Measurements from ENCODE around the gene IARS2.
"Not testable (repeated sequence)": the region's sequence is repeated elsewhere in the genome, so short reads cannot be mapped to it uniquely, and the experiment has no call there.

Gene IARS2

DNA sequence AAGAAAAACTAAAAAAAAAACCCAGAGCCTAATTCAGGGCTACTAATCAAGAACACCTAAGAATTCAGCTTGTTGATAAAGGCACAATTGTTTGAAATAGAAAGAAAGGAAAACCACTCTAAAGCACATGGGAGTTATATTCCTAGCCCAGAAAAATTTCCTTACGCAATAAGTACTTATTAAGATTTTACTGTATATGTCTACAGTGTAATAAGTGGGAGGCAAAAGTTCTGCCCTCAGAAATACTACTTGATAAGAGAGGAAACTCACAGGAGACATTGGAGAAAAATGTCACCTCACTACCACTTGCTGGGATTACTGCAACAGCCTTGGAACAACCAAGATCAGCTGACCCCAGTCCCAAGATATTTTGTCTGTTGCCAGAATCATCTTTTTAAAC lies 66.1 kb downstream of the IARS2 start:
- TF ChIP-seq, protein P1, sequence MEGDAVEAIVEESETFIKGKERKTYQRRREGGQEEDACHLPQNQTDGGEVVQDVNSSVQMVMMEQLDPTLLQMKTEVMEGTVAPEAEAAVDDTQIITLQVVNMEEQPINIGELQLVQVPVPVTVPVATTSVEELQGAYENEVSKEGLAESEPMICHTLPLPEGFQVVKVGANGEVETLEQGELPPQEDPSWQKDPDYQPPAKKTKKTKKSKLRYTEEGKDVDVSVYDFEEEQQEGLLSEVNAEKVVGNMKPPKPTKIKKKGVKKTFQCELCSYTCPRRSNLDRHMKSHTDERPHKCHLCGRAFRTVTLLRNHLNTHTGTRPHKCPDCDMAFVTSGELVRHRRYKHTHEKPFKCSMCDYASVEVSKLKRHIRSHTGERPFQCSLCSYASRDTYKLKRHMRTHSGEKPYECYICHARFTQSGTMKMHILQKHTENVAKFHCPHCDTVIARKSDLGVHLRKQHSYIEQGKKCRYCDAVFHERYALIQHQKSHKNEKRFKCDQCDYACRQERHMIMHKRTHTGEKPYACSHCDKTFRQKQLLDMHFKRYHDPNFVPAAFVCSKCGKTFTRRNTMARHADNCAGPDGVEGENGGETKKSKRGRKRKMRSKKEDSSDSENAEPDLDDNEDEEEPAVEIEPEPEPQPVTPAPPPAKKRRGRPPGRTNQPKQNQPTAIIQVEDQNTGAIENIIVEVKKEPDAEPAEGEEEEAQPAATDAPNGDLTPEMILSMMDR (IDR thresholded peaks at IDR 0.05; ENCODE audit: extremely low read depth, insufficient read depth, missing control alignments), result no peak
- no peak for DNase-seq (ENCODE audit: low spot score)
- in situ Hi-C loops (cut with MboI; ENCODE audit: low pct_unique_long_range_greater_than_20kb, low sequenced_read_pairs, unreplicated experiment), result no loop called here

DNA sequence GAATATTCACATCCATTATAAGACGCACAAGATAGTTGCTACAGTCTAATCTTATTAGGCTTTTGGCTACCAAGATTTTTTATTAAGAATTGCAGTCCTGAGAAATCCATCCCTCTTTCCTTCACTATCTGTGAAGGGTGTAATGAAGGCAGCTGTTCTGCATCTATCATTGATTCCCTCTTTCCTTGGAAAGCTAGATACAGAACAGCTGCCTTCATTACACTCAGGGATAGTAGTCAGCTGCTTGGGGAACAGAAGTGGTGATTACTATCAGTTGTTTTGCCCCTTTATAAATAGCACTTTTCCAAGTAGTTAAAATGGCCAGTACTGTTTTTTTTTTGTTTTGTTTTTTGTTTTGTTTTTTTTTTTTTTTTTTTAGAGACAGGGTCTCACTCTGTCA lies 70.2 kb downstream of the IARS2 start:
- in situ Hi-C loops (cut with MboI; ENCODE audit: low pct_unique_long_range_greater_than_20kb, low sequenced_read_pairs, unreplicated experiment), result no loop called here
- TF ChIP-seq, protein P1 (IDR thresholded peaks at IDR 0.05; ENCODE audit: extremely low read depth, insufficient read depth, missing control alignments), result no peak
- DNase-seq (ENCODE audit: low spot score), result no peak

DNA sequence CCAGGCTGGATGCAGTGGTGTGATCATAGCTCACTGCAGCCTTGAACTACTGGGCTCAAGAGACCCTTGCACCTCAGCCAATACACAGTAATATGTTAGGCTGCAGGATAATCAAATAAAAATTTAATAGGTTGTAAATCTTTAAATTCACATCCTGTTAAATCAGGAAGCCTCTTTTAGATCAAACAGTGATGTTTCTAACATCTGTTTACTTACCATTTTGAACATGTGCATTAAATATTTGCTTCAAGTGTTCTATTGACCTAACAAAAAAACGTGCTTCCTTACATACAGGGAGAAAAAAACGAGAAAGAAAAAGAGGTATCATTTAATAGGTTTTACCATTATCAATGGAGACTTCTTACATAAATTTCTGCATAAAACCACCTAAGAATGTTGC lies 70.6 kb downstream of the IARS2 start:
- no peak for DNase-seq (ENCODE audit: low spot score)
- in situ Hi-C loops (cut with MboI; ENCODE audit: low pct_unique_long_range_greater_than_20kb, low sequenced_read_pairs, unreplicated experiment), result no loop called here
- TF ChIP-seq, protein P1 (IDR thresholded peaks at IDR 0.05; ENCODE audit: extremely low read depth, insufficient read depth, missing control alignments), result no peak

DNA sequence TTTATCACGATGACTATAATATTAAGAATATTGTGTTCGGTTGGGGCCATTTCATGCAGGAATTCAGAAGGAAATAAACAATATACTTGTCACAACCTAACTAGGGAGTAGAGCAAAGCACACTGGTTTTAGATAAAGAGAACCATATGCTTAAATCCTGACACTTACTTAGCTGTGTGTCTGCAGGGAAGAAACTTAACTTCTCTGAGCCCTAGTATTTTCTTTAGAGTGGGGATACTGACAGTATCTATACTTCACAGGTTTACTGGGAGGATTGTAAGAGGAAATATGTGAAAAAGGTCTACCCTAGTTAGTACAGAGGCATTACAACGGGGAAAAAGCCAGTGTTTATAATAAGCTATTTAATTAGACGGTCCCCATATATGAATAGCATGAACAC lies 72.9 kb downstream of the IARS2 start:
- in situ Hi-C loops (cut with MboI; ENCODE audit: low pct_unique_long_range_greater_than_20kb, low sequenced_read_pairs, unreplicated experiment), result no loop called here
- TF ChIP-seq, protein P1 (IDR thresholded peaks at IDR 0.05; ENCODE audit: extremely low read depth, insufficient read depth, missing control alignments), result no peak
- DNase-seq (ENCODE audit: low spot score), result no peak

DNA sequence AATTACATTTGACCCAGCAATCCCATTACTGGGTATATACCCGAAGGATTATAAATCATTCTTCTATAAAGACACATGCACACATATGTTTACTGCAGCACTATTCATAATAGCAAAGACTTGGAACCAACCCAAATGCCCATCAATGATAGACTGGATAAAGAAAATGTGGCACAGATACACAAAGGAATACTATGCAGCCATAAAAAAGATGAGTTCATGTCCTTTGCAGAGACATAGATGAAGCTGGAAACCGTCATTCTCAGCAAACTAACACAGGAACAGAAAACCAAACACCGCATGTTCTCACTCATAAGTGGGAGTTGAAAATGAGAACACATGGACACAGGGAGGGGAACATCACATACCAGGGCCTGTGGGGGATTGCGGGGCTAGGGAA lies 76.0 kb downstream of the IARS2 start:
- in situ Hi-C loops (cut with MboI; ENCODE audit: low pct_unique_long_range_greater_than_20kb, low sequenced_read_pairs, unreplicated experiment); DNase-seq (ENCODE audit: low spot score): not testable (repeated sequence)

DNA sequence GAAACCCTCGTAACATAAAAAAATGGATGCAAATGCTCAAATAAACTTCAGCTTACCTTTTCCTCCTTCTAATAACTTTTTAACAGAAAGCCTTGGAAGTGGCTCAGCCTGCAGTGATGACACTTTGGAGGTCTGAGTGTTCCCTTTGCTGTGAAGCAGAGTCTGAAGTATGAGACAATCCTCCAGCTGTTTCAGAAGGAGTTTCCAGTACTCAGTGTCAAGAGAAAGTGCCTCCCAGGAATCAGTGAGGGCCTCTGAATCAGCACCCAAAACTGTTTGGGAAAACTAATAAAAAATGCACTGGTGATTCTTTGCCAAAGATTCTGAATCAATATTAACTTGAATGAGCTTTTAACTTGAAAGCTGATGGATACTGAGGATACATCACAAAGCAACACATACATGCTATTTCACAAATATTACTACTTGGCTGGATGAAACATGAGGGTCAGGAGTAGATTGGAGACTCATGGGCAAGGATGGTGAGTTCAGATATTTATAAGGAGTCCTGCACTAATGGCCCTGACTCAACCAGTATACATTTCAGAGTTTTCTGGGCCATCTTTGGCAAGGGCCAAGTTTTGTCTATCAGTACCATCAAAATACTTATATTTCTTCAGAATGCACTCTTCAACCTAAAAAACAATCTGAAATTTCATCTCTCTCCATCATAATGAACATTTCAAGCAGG lies 77.0 kb downstream of the IARS2 start:
- in situ Hi-C loops (cut with MboI; ENCODE audit: low pct_unique_long_range_greater_than_20kb, low sequenced_read_pairs, unreplicated experiment), result no loop called here
- no peak for DNase-seq (ENCODE audit: low spot score)

DNA sequence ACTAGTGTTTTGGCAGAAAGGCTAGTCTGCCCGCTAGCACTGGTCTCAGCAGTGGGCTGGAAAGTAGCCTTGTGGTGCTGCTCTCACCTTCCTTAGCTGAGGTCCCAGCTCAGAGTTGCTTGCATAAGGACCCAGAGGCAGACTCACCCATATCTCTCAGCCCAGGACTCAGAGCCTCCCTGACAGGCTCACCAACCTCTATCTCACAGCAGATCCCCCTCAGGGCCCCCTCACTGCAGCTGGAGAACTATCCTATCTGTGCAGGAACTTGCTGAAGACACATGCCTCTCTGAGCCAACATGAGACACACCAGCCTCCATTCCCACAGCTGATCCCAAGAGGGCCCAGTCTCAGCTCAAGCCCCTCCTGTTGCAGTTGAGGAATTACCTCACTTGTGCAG lies 82.6 kb downstream of the IARS2 start:
- in situ Hi-C loops (cut with MboI; ENCODE audit: low pct_unique_long_range_greater_than_20kb, low sequenced_read_pairs, unreplicated experiment), result no loop called here
- TF ChIP-seq, protein P1 (IDR thresholded peaks at IDR 0.05; ENCODE audit: extremely low read depth, insufficient read depth, missing control alignments), result no peak
- no peak for DNase-seq (ENCODE audit: low spot score)

More for the DNA sequence above, 77.0 kb downstream of the IARS2 start:
- TF ChIP-seq, protein P1 (IDR thresholded peaks at IDR 0.05; ENCODE audit: extremely low read depth, insufficient read depth, missing control alignments), result no peak
